HepG2 (cell line): ENCODE data around the gene SLC38A2. TPM values are rescaled to one million over a fixed set of nuclear protein-coding genes. Genes with fewer than 3 reads are reported as not detected.

Experiments
- CBX5 ChIP-seq: sonication (generic); formaldehyde crosslinking; IDR thresholded peaks from 2 replicates; pipeline ENCODE4 v1.4.0; 2020; ENCODE audit warnings: missing genetic modification reagents, borderline replicate concordance
- DDIT3 ChIP-seq: sonication (generic); formaldehyde crosslinking; IDR thresholded peaks from 2 replicates; pipeline ENCODE4 v1.4.0; 2020; ENCODE audit warnings: mild to moderate bottlenecking, missing genetic modification reagents
- ETV6 ChIP-seq: sonication (generic); formaldehyde crosslinking; conservative IDR thresholded peaks from 2 replicates; pipeline ENCODE4 v1.4.0; 2020; ENCODE audit warnings: missing genetic modification reagents
- FOSL2 ChIP-seq: sonication (generic); formaldehyde crosslinking; IDR thresholded peaks from 2 replicates; pipeline ENCODE4 v1.4.0; 2020; ENCODE audit warnings: missing genetic modification reagents
- HNF4A ChIP-seq: sonication (generic); formaldehyde crosslinking; IDR thresholded peaks from 2 replicates; pipeline ENCODE4 v1.4.0; 2020; ENCODE audit warnings: missing genetic modification reagents
- PITX1 ChIP-seq: sonication (generic); formaldehyde crosslinking; IDR thresholded peaks from 2 replicates; pipeline ENCODE4 v1.5.1; 2020; ENCODE audit warnings: mild to moderate bottlenecking, missing genetic modification reagents
- PRPF4 ChIP-seq: fragments of 200-400 bp; formaldehyde crosslinking; IDR thresholded peaks from 2 replicates; pipeline ENCODE4 v1.6.1; 2016; ENCODE audit warnings: low read length, low read depth; ENCODE audit not compliant: poor library complexity, severe bottlenecking
- RARA ChIP-seq: IDR thresholded peaks from 2 replicates; pipeline ENCODE4 v1.6.1; 2016; ENCODE audit warnings: missing genetic modification reagents, missing compliant biosample characterization
- RFXANK ChIP-seq: IDR thresholded peaks from 2 replicates; pipeline ENCODE4 v1.6.1; 2016
- ZFP90 ChIP-seq: sonication (generic); formaldehyde crosslinking; IDR thresholded peaks from 2 replicates; pipeline ENCODE4 v1.8.0; 2022; ENCODE audit warnings: missing genetic modification reagents, mild to moderate bottlenecking, inconsistent platforms, borderline replicate concordance
- ZNF121 ChIP-seq: sonication (generic); formaldehyde crosslinking; IDR thresholded peaks from 2 replicates; pipeline ENCODE4 v1.5.0; 2020; ENCODE audit warnings: mild to moderate bottlenecking, missing genetic modification reagents
- ZNF281 ChIP-seq: sonication (generic); formaldehyde crosslinking; IDR thresholded peaks from 2 replicates; pipeline ENCODE4 v1.4.0; 2020; ENCODE audit warnings: missing genetic modification reagents, borderline replicate concordance
- ZNF367 ChIP-seq: sonication (generic); formaldehyde crosslinking; IDR thresholded peaks from 2 replicates; pipeline ENCODE4 v1.4.0; 2020; ENCODE audit warnings: missing genetic modification reagents, borderline replicate concordance
- ZNF556 ChIP-seq: sonication (generic); formaldehyde crosslinking; IDR thresholded peaks from 2 replicates; pipeline ENCODE4 v1.4.0; 2020; ENCODE audit warnings: mild to moderate bottlenecking, missing genetic modification reagents, borderline replicate concordance
- ZNF660 ChIP-seq: sonication (generic); formaldehyde crosslinking; IDR thresholded peaks from 2 replicates; pipeline ENCODE4 v1.5.1; 2020; ENCODE audit warnings: mild to moderate bottlenecking, low read depth, missing genetic modification reagents, borderline replicate concordance
- ZNF766 ChIP-seq: sonication (generic); formaldehyde crosslinking; IDR thresholded peaks from 2 replicates; pipeline ENCODE4 v1.5.0; 2020; ENCODE audit warnings: missing genetic modification reagents, borderline replicate concordance
- ZSCAN5A ChIP-seq: sonication (generic); formaldehyde crosslinking; IDR thresholded peaks from 2 replicates; pipeline ENCODE4 v1.8.0; 2022; ENCODE audit warnings: mild to moderate bottlenecking, missing genetic modification reagents, borderline replicate concordance
- polyA plus RNA-seq, 8 experiments: library from polyadenylated mRNA; depleted of rRNA in 3 of 8; stranded (reverse) in 7 of 8; unstranded in 1 of 8; fragments of >200 nt; fragmentation: Illumina TruSeq in 4 of 8; extraction: Trizol in 4 of 8; gene quantifications; 2 replicates each; pipeline versions ENCODE4 v1.2.1 to v1.2.3, GENCODE V29; 2011 to 2016; ENCODE audit warnings: low read depth in 4 of 8, missing spikeins in 1 of 8, mixed read lengths in 1 of 8; ENCODE audit not compliant: insufficient read depth in 1 of 8
- total RNA-seq, 5 experiments: library from RNA; depleted of rRNA; stranded (reverse); fragments of >200 nt; fragmentation: Illumina TruSeq; extraction: Trizol; gene quantifications; 2 replicates each; pipeline ENCODE4 v1.2.3, GENCODE V29; 2016; ENCODE audit warnings: low read depth in 1 of 5
- TF ChIP-seq, protein P1 (sequence below): IDR thresholded peaks from 2 replicates; pipeline ENCODE4 v1.6.1; 2016; ENCODE audit warnings: missing biosample characterization, missing genetic modification reagents, low read depth

The SLC38A2 gene
- total and polyA plus RNA-seq, 2 of the 13 experiments (the other 11 are each of a cell fraction or from before 2014, with no cell fraction given), result 368 to 880 TPM

DNA sequence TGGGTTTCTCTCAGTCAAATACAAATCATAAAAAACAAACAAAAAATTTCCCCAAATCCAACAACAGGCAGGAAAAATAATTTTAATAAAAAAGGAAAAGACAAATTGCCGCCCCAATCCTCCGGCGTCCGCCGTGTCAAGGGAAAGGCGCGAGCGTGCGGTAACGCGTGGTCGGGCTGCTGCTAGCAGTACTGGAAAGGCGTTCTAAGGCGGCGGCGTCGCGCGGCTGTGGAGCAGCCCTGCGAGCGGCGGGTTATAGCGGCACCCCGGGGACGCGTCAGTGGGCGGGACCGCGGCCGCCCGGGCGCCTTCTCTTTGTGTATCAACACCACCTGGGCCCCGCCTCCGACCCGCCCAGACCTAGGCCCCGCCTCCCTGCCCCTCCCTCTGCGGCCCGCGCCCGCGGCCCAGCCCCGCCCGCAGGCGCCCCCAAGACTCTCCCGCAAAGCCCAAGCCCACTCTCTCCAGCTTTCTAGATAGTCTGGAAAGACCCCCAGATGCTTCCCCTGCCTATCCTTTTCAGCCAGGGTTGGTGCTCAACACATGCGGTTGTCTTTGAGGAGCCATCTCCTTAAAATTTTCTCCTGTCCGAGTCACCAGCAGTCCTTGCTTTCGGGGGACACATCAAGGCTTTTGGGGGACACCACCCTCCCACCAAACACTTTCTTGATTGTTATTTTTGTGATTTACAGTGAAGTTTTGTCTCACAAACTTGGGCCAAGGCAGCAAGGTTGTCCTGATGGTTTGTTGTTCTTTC is at the start of gene SLC38A2 (continued):
- TF ChIP-seq ETV6 (peak; percentile 87), ZNF121 (CRISPR knock-in tag) (peak; percentile 24; the same call in 1 of the 2 replicates), ZNF660 (CRISPR knock-in tag) (peak; percentile 54; the same call in 1 of the 2 replicates), ZNF281 (CRISPR knock-in tag) (peak; percentile 5; the same call in 1 of the 2 replicates), ZNF367 (peak; percentile 70; the same call in 1 of the 2 replicates), RARA (CRISPR knock-in tag) (peak; percentile 66), FOSL2 (CRISPR knock-in tag) (peak; percentile 65), PRPF4 (no peak), ZNF556 (CRISPR knock-in tag) (peak; percentile 67; the same call in 1 of the 2 replicates), ZFP90 (peak; percentile 92; the same call in 1 of the 2 replicates), HNF4A (CRISPR knock-in tag) (peak; percentile 29), CBX5 (CRISPR knock-in tag) (peak; percentile 65; the same call in 1 of the 2 replicates), PITX1 (0 out of 2 replicates have a peak, but pooled peaks have one; percentile 39), ZNF766 (CRISPR knock-in tag) (0 out of 2 replicates have a peak, but pooled peaks have one; percentile 81), ZSCAN5A (CRISPR knock-in tag) (peak; percentile 37; the same call in 1 of the 2 replicates), RFXANK (CRISPR knock-in tag) (peak; percentile 79; the same call in 1 of the 2 replicates), DDIT3 (no peak)
- TF ChIP-seq, protein P1, sequence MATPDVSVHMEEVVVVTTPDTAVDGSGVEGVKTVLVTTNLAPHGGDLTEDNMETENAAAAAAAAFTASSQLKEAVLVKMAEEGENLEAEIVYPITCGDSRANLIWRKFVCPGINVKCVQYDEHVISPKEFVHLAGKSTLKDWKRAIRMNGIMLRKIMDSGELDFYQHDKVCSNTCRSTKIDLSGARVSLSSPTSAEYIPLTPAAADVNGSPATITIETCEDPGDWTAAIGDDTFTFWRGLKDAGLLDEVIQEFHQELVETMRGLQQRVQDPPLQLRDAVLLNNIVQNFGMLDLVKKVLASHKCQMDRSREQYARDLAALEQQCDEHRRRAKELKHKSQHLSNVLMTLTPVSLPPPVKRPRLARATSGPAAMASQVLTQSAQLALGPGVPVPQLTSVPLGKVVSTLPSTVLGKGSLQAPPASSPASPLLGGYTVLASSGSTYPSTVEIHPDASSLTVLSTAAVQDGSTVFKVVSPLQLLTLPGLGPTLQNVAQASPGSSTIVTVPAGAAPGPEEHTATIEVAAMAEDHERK (CRISPR knock-in tag), result no peak
